A673 (cell line): ENCODE results near the gene EFCAB11. TPM values are rescaled to one million over a fixed set of nuclear protein-coding genes. Genes with fewer than 3 reads are reported as not detected.

Experiments used
- BruUV-seq: library from RNA; stranded (reverse); fragments of 400-500 nt; replicated peaks from 2 replicates; lab custom pipeline; 2021; lab: Mats Ljungman, UMichigan
- CTCF ChIA-PET: fragments of 300-600 bp; sonication (Branson Sonifier 250); formaldehyde crosslinking; loops from one replicate; lab custom pipeline; 2022; ENCODE audit warnings: antibody characterized with exemption; lab: Charles Lee
- POLR2A ChIA-PET: fragments of 300-600 bp; sonication (Branson Sonifier 250); formaldehyde crosslinking; loops from one replicate; lab custom pipeline; 2022; ENCODE audit warnings: antibody characterized with exemption; ENCODE audit not compliant: low non-redundant PET; lab: Charles Lee
- DNase-seq: peaks from one replicate; pipeline ENCODE4 v3.0.0-alpha.2; 2015; ENCODE audit warnings: low spot score
- H3K27ac ChIP-seq: fragments of 200-600 bp; sonication (generic); 2 replicates; pipeline ENCODE4 v1.5.1; 2016; ENCODE audit warnings: mixed run types, low read depth, mild to moderate bottlenecking, mixed read lengths, antibody characterized with exemption, low read length; ENCODE audit not compliant: poor library complexity, severe bottlenecking
- H3K27me3 ChIP-seq: fragments of 200-600 bp; sonication (generic); replicated peaks from 2 replicates; pipeline ENCODE4 v1.6.1; 2017; ENCODE audit warnings: mixed run types, low read depth, mild to moderate bottlenecking, mixed read lengths, antibody characterized with exemption, low read length; ENCODE audit not compliant: insufficient read depth, poor library complexity
- H3K36me3 ChIP-seq: fragments of 200-600 bp; sonication (generic); 2 replicates; pipeline ENCODE4 v1.6.1; 2016; ENCODE audit warnings: mixed run types, mild to moderate bottlenecking, mixed read lengths, antibody characterized with exemption, low read length; ENCODE audit not compliant: insufficient read depth, poor library complexity, severe bottlenecking
- H3K4me1 ChIP-seq: fragments of 200-600 bp; sonication (generic); 2 replicates; pipeline ENCODE4 v1.6.1; 2017; ENCODE audit warnings: mixed run types, mild to moderate bottlenecking, mixed read lengths, antibody characterized with exemption, low read length; ENCODE audit not compliant: insufficient read depth, poor library complexity, severe bottlenecking
- H3K4me3 ChIP-seq: fragments of 200-600 bp; sonication (generic); 2 replicates; pipeline ENCODE4 v1.5.1; 2016; ENCODE audit warnings: low read depth, mixed run types, mild to moderate bottlenecking, mixed read lengths, low read length; ENCODE audit not compliant: poor library complexity, severe bottlenecking
- H3K9me3 ChIP-seq: fragments of 200-600 bp; sonication (generic); 2 replicates; pipeline ENCODE4 v1.6.1; 2016; ENCODE audit warnings: mixed run types, low read depth, mild to moderate bottlenecking, mixed read lengths, antibody characterized with exemption, low read length; ENCODE audit not compliant: poor library complexity, severe bottlenecking
- EZH2 ChIP-seq: fragments of 200-600 bp; sonication (generic); IDR thresholded peaks from 2 replicates; pipeline ENCODE4 v1.6.1; 2017; ENCODE audit warnings: borderline replicate concordance, low read depth, mild to moderate bottlenecking, mixed read lengths, antibody characterized with exemption, low read length; ENCODE audit not compliant: poor library complexity, severe bottlenecking
- intact Hi-C: fragments of 100-400 bp; cut with micrococcal nuclease; formaldehyde crosslinking; loops from one replicate; pipeline ENCODE4 v1.10.0; 2022; ENCODE audit not compliant: unreplicated experiment
- total RNA-seq: library from RNA; stranded (reverse); gene quantifications from 2 replicates; pipeline ENCODE4 v1.2.3, GENCODE V29; 2021
- TF ChIP-seq, protein P1 (sequence below): fragments of 300-800, 200-600 bp; sonication (generic); conservative IDR thresholded peaks from 2 replicates; pipeline ENCODE4 v1.5.1; 2017; ENCODE audit warnings: low read depth, mild to moderate bottlenecking, antibody characterized with exemption, low read length, moderate library complexity, mixed read lengths

EFCAB11 gene
- total RNA-seq, 1 experiment from 2014 or later, result 8.4 TPM

DNA sequence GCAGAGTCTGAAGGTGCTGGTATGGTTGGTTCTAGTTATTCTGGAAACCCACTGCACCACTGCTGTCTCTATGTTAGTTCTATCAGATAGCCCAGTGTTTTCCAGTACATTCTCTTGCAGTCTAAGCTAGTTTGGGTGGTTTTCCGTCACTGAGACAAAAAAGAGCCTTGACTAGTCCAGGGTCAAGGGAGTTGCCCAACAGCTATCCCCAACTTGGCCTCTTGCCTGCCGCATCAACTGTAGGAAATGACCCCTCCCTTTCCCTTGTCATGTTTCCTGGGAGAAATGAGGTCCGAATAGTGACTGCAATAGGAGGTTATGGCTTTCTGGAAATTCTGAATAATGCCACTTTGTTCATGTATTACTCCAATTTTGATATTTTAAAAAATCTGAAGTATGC, 160.4 kb downstream of the EFCAB11 start:
- H3K9me3 ChIP-seq, result no peaks in the 10 kb centered on the region
- TF ChIP-seq, protein P1, sequence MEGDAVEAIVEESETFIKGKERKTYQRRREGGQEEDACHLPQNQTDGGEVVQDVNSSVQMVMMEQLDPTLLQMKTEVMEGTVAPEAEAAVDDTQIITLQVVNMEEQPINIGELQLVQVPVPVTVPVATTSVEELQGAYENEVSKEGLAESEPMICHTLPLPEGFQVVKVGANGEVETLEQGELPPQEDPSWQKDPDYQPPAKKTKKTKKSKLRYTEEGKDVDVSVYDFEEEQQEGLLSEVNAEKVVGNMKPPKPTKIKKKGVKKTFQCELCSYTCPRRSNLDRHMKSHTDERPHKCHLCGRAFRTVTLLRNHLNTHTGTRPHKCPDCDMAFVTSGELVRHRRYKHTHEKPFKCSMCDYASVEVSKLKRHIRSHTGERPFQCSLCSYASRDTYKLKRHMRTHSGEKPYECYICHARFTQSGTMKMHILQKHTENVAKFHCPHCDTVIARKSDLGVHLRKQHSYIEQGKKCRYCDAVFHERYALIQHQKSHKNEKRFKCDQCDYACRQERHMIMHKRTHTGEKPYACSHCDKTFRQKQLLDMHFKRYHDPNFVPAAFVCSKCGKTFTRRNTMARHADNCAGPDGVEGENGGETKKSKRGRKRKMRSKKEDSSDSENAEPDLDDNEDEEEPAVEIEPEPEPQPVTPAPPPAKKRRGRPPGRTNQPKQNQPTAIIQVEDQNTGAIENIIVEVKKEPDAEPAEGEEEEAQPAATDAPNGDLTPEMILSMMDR, result no peak
- no peak for TF ChIP-seq EZH2
- no peaks in the 10 kb centered on the region for H3K4me1 ChIP-seq
- intact Hi-C loops, result no loop called here
- no peak overlapping the region for H3K27ac ChIP-seq
- H3K4me3 ChIP-seq, result no peak overlapping the region
- no peaks in the 10 kb centered on the region for H3K36me3 ChIP-seq
- ChIA-PET POLR2A (no interaction called here), CTCF (no interaction called here)
- no peak for DNase-seq
- no TSS peak for BruUV-seq
- no peaks in the 10 kb centered on the region for H3K27me3 ChIP-seq

DNA sequence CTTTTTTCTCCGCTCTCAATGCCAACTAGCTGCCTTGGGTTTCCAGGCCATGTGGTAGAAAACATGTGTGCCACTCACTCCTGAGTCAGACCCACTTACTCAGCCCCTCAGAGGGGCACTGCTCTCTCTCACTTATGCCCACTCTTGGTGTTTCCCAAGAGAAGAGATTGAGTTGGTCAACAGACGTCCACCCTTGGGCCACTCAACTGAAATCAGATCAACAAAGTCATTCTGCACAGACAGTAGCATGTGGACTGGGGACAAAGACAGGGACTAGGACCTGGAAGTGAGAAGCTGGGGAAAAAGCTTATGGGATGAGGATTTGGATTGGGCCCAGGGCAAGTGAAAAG, 161.2 kb downstream of the EFCAB11 start:
- no peak overlapping the region for H3K27ac ChIP-seq
- no peak for DNase-seq
- no peak overlapping the region for H3K4me3 ChIP-seq
- ChIA-PET POLR2A (no interaction called here), CTCF (no interaction called here)
- TF ChIP-seq, protein P1, result no peak
- no peak for TF ChIP-seq EZH2
- no peaks in the 10 kb centered on the region for H3K36me3 ChIP-seq
- BruUV-seq, result no TSS peak
- no peaks in the 10 kb centered on the region for H3K9me3 ChIP-seq
- H3K4me1 ChIP-seq, result no peaks in the 10 kb centered on the region
- intact Hi-C loops, result no loop called here
- no peaks in the 10 kb centered on the region for H3K27me3 ChIP-seq

DNA sequence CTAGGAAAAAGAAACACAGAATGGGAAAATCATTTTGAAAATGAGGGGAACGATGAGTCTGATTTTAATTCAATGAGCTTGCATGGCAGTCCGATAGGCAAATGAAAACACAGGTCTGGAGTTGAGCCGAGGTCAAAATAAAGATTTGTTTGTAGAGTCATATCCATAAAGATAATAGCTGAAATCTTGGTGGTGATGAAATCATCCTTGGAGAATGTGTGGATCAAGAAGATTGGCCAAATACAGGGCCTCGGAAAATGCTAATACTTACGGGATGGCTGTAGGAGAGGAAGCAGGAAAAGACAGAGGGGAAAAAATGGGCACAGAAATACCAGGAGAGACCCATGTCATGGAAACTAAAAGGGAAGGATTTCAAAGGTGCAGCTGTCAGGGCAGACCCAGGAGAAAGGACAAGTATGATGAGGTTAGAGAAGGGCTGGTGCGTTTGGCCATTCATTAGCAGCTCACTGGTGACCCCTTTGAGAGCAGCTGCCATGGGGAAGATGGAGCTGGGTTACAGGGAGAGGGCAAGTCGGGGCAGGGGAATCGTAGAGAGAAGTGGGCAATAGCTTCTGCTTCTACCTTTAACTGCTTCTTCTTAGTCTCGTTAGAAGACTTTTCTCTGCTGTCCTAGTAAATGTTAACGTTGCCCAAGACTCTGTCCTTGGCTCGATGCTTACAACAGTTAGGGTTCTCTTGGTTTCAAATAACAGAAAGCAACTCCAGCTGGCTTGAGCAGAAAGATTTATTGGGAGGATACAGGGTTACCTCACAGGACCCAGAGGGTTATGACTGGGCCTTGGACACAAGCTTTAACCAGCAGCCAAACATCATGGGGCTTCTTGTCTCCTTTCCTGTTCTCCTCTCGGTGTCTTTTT, 161.8 kb downstream of the EFCAB11 start:
- ChIA-PET POLR2A (no interaction called here), CTCF (no interaction called here)
- DNase-seq, result no peak
- no TSS peak for BruUV-seq
- intact Hi-C loops, result no loop called here
- no peaks in the 10 kb centered on the region for H3K9me3 ChIP-seq
- no peak for TF ChIP-seq EZH2
- H3K27me3 ChIP-seq, result no peaks in the 10 kb centered on the region
- no peaks in the 10 kb centered on the region for H3K36me3 ChIP-seq
- no peaks in the 10 kb centered on the region for H3K4me1 ChIP-seq
- no peak overlapping the region for H3K27ac ChIP-seq
- H3K4me3 ChIP-seq, result no peak overlapping the region

DNA sequence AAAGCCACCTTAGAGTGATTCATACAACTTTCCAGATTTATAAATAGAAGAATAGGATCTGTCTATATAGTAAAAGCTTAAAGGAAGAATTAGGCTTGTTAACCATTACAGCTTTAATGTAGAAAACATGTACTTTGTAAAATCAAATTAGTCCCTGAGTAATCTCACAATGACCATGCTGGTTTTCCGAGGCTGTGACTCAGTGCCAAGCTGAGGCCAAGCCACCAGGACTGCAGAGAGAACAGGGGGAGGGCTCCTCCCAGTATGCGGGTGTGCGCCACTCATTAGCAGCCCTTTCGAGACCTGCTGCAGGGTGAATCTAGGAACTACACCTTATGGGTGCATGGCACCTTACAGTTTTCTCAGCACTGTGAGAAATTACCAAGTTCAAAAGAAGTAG, 167.0 kb downstream of the EFCAB11 start:
- TF ChIP-seq EZH2, result no peak
- TF ChIP-seq, protein P1, result no peak
- BruUV-seq, result no TSS peak
- ChIA-PET POLR2A (no interaction called here), CTCF (no interaction called here)
- H3K4me3 ChIP-seq, result no peak overlapping the region
- DNase-seq, result no peak
- no peaks in the 10 kb centered on the region for H3K9me3 ChIP-seq
- no peaks in the 10 kb centered on the region for H3K27me3 ChIP-seq
- no peaks in the 10 kb centered on the region for H3K4me1 ChIP-seq
- no peak overlapping the region for H3K27ac ChIP-seq
- intact Hi-C loops, result no loop called here
- H3K36me3 ChIP-seq, result no peaks in the 10 kb centered on the region
